Inflammatory macrophage treated with lipopolysaccharide for 4 hours (primary cell): ENCODE measurements around the gene PPDPF.
A peak's percentile ranks its signal among the peaks of the same experiment; 100 is the strongest.

Source experiments
- DNase-seq: peaks from one replicate; pipeline ENCODE4 v3.0.0-alpha.2; 2020

The PPDPF gene

DNA sequence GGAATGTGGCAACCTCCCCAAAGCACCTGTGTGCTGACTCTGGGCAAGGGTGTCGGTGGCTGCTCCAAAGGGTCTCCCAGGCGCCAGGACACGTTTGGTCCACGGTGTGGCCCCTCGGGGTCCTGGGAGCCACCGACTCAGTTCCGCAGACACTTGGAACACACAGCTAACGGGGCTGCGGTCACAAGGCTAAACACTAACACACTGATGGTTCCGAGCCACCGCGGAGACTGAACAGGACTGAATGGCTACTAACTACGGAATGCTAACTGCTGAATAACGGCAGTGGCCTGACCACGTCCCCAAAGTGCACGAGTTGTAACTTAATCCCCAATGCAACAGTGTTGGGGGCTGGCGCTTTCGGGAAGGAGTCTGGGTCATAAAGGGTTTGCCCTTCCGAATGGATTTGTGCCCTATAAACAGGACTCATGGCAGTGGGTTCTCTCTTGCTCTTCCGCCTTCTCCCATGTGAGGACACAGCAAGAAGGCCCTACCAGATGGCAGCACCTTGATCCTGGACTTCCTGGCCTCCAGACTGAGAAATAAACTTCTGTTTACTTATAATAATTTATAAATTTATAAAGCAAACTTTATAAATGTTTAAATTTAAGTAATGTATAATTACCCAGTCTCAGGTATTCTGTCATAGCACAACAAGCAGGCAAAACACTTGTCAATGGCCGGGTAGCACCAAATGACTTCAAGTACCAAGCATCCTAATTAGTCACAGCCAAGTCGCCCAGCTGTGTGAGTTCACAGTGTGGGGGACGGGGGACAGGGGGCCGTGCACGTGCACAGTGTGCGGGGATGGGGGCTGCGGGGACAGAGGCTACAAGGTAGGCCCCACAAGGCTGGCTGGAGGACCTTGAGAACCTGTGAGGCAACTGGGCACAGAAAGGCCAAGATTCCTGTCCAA lies 19.4 kb upstream of the PPDPF start:
- DNase-seq = no peak

DNA sequence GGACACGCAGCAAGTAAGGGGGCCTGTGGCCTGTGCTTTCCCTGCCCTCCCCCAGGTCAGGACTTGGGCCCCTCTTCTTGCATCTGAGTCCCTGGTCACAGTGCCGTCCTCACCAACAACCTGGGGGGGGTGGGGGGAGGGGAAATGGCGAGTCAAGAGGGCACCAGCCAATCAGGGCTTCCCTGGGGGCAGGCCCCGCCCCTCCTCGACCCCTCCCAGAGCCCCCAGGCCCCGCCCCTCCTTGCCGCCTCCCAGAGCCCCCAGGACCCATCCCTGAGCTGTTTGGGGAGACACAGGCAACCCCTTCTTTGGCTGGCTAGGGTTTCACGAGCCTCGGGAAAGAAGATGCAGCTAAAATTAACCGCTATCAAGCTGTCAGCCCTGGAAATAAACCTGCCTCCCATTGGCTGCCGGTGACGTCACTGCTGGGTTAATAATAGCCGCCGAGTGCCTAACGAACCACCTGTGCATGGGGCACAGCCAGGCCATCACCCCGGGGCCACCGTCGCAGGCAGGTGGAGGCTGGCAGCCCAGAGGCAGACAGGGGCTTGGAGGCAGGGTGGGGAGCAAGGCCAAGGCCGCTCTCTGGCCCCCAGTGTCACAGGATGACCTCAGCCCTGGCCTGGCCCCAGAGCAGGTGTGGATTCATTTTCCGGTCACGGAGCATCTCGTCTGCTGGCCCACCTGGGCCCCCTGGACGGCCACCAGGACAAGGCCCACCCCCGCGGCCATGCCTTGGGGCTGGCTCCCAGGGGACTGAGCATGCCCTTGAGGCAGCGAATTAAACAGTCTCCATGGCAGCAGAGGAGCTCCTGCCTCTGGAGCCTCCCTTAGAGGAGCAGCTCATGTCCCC lies 18.5 kb upstream of the PPDPF start:
- no peak for DNase-seq

DNA sequence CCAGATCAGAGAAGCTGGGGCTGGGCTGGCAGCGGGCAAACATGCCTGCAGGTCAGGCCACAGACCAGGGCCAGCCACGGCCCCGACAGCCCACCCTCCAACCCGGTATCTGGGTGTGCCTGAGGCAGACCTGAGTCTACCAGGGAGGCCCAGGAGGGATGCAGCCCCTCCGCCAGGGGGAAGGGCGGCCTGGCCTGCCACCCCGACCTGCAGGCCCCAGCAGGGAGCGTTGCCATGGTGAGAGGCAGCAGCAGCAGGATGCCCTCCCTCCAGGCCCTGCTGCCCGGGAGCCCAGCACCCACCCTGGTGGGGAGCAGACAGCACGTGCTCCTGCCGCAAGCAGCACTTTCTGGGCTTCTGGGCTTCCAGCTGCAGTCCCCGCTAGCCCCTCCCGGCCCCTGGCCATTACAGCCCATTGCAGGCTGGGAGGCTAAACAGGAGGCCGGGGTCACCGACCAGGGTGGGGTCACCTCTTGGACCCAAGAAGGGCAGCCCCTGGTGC lies 17.8 kb upstream of the PPDPF start:
- no peak for DNase-seq

DNA sequence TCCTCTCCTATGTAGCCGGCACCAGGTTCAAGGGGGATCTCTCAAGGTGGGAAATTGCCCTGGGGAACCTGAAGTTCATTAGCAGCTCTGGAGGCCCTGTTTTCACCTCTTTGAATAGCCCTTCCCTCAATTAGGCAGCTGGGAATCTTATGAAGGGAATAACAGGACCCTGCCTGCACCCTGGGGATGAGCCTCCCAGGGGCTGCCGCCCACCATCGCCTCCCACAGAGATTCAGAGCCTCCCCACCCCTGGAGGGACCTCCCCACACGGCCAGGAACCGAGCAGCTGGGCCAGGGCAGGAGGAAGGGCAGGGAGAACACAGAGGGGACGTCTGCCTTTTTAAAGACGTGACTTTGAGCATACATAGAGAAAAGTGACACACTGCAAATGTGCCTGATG lies 17.0 kb upstream of the PPDPF start:
- DNase-seq = no peak

DNA sequence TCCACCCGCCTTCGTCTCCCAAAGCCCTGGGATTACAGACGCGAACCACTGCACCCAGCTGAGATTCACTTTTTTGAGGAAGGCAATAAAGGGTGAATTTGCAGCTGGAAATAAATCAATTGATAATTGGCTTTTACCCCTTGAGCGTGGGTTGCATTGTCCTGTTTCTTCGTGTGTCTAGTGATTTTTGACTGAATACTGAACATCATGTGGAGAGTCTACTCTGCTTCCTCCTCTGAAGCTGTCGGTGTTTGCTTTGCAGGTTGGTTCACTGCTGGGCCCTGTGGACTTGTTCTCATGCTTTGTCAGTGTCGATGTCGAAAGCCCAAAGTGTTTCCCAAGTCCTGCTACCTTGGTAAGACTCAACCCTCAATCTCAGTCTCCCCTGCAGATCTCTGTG lies 15.9 kb upstream of the PPDPF start:
- DNase-seq = no peak

DNA sequence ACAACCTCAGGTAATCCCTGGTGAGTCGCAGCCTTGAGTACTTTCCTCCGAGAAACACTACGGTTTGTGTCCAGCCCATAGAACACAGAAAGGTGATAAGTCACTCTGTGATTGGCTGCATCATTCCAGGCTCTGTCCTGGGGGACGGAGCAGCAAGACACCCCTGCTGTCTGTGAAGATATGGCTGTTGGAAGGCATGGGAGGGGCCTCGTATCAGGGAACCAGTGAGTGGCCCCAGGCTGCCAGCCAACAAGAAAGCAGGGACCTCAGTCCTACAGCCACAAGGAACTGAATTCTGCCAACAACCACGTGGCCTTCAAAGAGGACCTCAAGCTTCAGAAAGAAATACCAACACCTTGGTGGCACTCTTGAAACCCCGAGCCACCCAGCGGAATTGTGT lies 15.3 kb upstream of the PPDPF start:
- DNase-seq = no peak

DNA sequence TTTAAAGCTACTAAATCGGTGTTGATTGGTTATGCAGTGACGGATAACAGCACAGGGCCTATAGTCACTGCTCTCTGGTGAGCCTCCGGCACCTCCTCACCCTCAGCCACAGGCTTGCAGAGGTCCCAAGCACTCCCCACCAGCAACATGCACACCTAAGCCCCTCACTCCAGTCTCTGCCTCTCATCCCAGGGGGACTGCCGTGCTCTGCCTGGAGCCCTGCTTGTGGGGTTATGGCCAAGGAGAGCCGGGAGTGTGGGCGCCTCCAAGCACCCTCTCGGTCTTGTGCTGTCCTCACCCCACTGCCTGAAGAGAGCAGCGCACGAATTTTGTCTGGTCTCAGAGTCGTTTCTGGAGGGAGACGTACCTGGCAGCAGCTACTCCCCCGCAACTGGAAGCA lies 14.8 kb upstream of the PPDPF start:
- no peak for DNase-seq

DNA sequence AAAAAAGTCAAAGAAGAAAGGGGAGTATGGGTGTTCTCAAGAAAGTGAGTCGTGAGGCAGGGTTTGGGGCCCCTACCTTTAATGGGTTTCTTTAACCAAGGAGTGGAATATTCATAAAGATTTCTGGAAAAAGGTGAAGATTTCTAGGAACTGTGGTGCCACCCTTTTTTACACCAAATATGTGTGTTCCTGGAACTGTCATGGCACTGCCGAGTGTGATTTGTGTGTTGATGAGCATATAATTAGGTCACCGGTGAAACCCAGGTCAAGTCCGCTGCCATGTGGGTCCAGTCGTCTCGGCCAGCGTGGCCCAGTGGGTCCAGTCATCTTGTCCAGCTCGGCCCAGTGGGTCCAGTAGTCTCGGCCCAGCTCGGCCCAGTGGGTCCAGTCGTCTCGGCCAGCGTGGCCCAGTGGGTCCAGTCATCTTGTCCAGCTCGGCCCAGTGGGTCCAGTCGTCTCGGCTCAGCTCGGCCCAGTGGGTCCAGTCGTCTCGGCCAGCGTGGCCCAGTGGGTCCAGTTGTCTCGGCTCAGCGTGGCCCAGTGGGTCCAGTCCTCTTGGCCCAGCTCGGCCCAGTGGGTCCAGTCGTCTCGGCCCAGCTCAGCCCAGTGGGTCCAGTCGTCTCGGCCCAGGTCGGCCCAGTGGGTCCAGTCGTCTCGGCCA lies 13.4 kb upstream of the PPDPF start:
- no peak for DNase-seq

DNA sequence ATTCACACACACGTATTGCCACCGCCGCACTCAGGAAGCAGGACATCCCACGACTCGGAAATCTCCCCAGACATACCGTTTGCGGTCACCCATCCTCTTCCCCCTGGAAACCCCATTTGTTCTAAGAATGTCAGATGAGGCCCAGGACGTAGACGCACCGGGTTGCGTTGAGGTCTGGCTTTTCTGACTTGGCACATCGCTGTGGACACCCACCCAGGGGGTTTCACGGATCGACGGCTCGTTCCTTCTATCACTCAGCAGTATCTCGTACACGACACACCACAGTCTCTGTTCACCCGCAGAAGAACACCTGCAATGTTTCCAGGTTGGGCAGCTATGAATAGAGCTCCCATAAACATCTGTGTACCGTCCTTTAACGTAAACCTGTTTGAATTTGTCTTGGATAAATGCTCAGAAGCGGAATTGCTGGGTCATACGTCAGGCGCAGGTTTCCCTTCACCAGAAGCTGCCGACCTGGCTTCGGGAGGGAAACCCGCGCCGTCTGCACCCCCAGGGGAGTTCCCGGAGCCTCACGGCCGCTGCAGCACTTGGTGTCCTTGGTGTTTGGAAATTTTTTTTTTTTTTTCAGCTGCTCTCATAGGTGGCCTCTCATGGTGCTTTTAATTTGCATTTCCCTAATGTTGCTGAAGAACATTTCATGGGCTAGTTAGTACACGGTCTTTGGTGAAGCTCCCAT lies 12.3 kb upstream of the PPDPF start:
- DNase-seq = no peak

DNA sequence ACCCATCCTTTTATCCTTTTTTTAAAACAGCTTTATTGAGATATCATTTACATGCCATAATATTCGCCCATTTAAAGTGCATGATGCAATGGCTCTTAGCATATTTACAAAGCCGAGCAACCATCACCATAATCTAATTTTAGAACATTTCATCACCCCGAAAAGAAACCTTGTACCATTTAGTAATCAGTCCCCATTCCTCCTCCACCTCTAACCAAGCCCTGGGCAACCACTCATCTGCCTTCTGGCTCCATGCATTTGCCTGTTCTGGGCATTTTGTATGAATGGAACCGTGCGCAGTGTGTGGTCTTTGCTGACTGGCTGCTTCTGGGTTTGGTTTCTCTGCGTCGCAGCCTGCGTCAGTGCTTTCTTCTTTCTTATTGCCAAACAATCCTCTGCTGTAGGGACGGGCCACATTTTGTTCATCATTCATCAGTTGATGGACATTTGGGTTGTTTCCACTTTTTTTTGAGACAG lies 11.4 kb upstream of the PPDPF start:
- no peak for DNase-seq

DNA sequence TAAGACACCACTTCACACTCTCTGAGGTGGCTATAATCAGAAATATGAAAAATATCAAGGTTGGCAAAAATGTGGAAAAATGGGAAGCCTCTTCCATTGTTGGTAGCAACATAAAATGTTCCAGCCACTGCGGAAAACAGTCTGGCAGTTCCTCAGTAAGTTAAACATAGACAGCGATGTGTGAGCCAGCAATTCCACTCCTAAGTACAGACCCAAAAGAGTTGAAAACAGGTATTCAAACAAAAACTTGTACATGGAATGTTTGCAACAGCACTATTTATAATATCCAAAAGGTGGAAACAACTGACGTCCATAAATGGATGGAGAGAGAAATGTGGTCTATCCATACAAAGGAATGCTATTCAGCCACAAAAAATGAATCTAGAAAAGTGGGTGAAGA lies 7.4 kb upstream of the PPDPF start:
- no peak for DNase-seq

DNA sequence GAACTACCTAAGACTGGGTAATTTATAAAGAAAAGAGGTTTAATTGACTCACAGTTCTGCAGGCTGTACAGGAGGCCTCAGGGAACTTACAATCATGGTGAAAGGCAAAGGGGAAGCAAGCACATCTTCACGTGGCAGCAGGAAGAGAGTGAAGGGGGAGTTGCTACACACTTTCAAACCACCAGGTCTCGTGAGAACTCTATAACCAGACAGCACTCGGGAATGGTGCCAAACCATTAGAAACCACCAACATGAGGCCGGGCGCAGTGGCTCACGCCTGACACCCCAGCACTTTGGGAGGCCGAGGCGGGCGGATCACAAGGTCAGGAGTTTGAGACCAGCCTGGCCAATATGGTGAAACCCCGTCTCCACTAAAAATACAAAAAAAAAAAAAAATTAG lies 6.0 kb upstream of the PPDPF start:
- peak; percentile 25 for DNase-seq

DNA sequence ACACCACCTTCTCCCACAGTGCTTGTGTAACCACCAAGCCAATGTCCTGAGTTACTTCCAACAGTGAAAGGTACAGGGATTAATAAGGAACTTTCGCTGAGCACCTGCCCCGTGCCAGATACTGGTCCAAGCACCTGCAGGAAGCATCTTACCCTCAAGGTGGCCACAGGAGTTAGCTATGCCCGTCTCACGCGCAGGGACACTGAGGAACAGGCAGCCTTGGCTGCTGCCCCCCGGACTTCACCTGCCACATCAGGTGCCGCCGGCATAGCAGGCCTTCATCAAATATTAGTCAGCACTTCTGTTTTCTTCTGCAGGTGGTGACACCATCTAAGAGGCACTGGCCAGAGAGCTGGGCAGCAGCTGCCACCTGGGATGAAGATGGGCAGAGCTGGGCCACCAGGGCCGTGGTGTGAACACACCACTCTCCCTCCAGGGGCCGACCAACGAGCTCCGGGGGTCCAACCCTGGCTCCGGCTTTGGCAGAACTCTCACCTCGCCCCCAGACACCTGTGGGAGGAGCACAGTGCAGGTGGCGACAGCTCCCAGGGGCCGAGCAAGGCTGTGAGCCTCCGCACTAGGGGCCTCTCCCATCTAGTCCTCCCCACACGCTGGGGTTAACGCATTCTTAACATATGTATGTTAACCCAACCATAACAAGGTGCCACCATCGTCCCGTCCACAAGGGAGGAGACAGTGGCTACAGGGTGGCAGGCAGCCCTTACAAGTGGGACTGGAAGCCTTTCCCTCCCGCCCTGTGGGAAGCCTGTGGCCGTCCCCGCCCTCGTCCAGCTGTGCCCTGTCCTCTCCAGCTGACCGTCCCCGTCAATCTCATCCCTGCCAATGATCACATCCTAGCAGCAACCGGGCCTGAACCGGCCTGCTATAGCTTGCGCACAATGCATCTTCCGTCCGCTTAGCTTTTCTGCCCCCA lies 2.9 kb upstream of the PPDPF start:
- no peak for DNase-seq

DNA sequence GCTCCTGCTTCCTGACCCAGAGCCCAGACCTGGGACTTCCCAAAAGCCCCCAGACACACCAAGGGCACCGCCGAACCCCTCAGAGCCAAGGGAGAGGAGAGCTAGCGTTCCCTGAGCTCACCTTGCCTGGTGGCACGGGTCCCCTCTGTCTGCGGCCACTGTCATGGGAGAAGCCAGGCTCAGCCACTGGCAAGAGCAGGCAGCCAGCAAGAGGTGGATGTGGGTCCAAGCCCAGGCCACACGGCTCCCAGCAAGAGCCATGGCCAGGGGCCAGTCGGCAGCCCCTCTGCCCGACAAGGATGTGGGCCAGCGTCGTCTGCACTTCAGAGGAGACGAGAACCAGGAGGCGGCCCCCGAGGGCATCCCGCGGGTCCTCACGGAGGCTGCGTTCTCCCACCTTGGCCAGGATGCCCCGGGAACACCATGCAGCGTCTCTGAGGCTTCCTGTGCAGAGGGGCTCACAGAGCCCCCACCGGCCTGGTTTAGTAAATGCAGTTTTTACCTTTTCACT lies 2.2 kb upstream of the PPDPF start:
- DNase-seq = no peak

DNA sequence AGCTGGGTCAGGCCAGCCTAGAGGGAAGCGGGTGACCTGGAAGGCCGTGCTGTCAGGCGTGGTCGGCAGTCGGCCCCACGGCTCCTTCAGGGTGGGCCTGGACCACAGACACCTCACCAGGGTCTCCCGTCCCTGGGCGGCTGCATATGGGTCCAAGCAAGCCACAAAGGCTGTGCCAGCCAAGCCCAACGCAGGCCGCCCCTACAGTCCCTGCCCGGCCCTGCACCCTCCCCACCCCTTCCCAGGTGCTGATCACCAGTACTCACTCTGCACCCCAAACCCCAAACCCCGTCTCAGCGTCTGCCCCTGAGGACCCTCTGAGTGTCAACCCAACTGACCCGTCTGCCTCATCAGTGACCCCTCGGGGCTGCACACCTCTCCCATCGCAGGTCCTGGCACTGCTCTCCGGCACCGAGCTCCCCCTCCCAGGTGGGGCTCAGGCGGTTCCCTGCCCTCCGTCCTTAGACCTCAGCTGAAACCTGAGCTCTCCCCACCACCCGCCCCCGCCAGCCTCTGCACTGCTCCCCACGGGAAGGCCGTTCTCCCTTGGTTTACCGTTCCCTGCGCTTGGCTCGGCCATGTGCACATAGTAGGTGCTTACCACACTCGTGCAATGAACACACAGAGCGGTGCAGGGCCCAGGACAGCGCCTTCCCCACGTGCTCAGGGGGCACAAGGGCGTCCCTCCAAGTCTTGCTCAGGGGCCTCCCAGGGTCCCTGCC lies 1.5 kb upstream of the PPDPF start:
- DNase-seq = no peak

DNA sequence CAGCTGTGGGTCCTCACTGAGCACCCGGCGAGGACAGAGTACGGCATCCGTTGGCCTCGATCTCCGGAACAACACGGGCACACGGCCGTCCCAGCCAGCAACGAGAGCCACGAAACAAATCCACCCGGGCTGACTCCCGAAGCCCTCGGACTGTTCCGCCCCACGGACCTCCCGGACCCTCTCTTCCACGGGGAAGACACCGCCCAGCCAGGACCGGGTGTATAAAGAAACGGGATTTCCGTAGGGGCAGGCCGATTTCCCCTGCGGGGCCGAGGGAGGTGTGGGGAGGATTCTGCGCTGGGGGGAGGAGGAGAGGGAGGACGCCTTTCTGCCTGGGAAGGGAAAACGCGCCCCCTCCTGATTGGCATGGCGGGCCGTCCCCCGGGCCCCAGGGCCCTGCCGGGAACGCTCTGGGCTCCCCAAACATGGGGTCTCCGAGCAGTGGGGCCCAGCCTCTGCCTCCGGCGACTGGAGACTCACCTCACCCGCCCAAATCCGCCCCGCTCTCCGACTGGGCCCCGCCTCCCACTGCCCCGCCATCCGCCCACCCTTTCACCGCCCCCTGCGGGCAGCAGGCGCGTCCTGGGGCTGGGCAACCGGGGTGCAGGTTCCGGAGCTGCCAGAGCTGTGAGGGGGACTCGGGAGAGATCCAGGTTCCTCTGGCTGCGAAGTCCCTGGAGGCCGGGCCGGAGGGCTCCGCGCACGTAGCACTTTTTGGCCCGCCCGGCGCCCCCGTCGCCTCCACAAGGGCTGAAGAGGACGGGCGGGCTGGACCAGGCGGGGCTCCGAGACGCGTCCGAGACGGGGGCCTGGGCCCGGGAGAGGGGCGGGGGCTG lies 679 bp upstream of the PPDPF start:
- peak; percentile 22 for DNase-seq

DNA sequence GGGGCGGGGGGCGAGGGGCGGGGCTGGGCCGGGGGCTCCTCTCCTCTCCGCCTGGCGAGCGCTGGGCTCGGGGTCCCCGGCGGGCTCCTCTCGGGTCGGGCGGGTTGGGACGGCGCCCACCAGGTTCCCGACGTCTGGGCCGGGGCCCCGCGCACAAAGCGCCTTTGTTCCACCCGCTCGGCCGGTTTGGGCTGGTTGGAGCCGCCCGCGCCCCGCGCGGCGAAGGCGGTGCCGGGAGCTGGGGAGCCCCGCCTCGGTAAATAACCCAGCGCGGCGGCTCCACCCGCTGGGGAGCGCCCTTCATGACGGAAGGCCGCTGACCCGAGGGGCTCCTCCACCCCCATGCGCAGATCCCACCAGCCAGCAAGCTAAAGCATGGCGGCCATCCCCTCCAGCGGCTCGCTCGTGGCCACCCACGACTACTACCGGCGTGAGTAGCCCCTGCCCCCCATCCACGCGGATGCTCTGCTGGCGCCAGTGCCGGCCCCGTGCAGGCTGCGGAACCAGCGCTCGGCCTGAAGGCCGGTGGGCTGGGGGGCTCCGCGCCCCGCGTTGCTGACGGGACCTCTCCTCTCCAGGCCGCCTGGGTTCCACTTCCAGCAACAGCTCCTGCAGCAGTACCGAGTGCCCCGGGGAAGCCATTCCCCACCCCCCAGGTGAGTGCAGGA lies 503 bp downstream of the PPDPF start:
- DNase-seq = peak; percentile 52

DNA sequence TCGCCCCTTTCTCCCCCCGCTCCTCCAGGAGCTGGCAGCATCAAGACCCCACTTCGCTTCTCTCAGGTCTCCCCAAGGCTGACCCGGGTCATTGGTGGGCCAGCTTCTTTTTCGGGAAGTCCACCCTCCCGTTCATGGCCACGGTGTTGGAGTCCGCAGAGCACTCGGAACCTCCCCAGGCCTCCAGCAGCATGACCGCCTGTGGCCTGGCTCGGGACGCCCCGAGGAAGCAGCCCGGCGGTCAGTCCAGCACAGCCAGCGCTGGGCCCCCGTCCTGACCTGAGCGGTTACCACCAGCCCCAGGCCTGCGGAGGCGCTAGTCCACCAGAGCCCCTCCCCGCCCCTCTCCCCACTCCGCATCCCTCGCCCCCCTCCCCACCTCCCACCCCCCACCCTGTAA lies 1.0 kb downstream of the PPDPF start:
- DNase-seq = no peak
